A549 (cell line): ENCODE data around the gene UPK3A.

ENCODE experiments used
- CBX8 ChIP-seq: fragments of 200-600 bp; sonication (generic); IDR thresholded peaks from 2 replicates; pipeline ENCODE4 v1.6.1; 2016
- CEBPB ChIP-seq, 2 experiments: fragments of >200 bp in 1 of 2; sonication (Bioruptor Twin) in 1 of 2; formaldehyde crosslinking in 1 of 2; IDR thresholded peaks; 2 replicates each; pipeline ENCODE4 v1.6.1; 2012 to 2016
- CTCF ChIP-seq: fragments of >200 bp; sonication (Bioruptor Twin); formaldehyde crosslinking; IDR thresholded peaks from 3 replicates; pipeline ENCODE4 v1.5.1; 2016
- EP300 ChIP-seq, 2 experiments: fragments of >200 bp; sonication (Bioruptor Twin); formaldehyde crosslinking; IDR thresholded peaks; 2 replicates in 1 of 2; 3 replicates in 1 of 2; pipeline ENCODE4 v1.6.1; 2016 to 2017
- ESRRA ChIP-seq: fragments of 150-350 bp; IDR thresholded peaks from 2 replicates; pipeline ENCODE4 v1.6.1; 2014; ENCODE audit warnings: mild to moderate bottlenecking, low read length, borderline replicate concordance
- KDM1A ChIP-seq: fragments of 200-600 bp; sonication (generic); IDR thresholded peaks from 2 replicates; pipeline ENCODE4 v1.6.1; 2016; ENCODE audit warnings: low read depth, mild to moderate bottlenecking
- POLR2A ChIP-seq: IDR thresholded peaks from 2 replicates; pipeline ENCODE4 v1.6.1; 2012; ENCODE audit warnings: mild to moderate bottlenecking, low read length
- RARB ChIP-seq: fragments of 250-450 bp; sonication (Bioruptor Pico); IDR thresholded peaks from 2 replicates; pipeline ENCODE4 v1.8.0; 2021; ENCODE audit warnings: mild to moderate bottlenecking, moderate library complexity
- RCOR1 ChIP-seq: fragments of 150-350 bp; IDR thresholded peaks from 2 replicates; pipeline ENCODE4 v1.6.1; 2014; ENCODE audit warnings: antibody characterized with exemption, low read length, low read depth
- REST ChIP-seq: fragments of 200-600 bp; sonication (generic); IDR thresholded peaks from 2 replicates; pipeline ENCODE4 v1.6.1; 2016; ENCODE audit warnings: antibody characterized with exemption, mild to moderate bottlenecking, moderate library complexity
- RFX5 ChIP-seq: fragments of 450-650 bp; IDR thresholded peaks from 2 replicates; pipeline ENCODE4 v1.7.1; 2014; ENCODE audit warnings: antibody characterized with exemption, mild to moderate bottlenecking, moderate library complexity
- ZSCAN20 ChIP-seq: fragments of 250-450 bp; sonication (Bioruptor Pico); IDR thresholded peaks from 2 replicates; pipeline ENCODE4 v1.8.0; 2022; ENCODE audit warnings: mild to moderate bottlenecking, moderate library complexity
- TF ChIP-seq, protein P1 (sequence below): IDR thresholded peaks from 2 replicates; pipeline ENCODE4 v1.6.1; 2012
- TF ChIP-seq, protein P2 (sequence below): fragments of 150-350 bp; IDR thresholded peaks from 2 replicates; pipeline ENCODE4 v1.6.1; 2014; ENCODE audit warnings: low read depth, mild to moderate bottlenecking, low read length

DNA sequence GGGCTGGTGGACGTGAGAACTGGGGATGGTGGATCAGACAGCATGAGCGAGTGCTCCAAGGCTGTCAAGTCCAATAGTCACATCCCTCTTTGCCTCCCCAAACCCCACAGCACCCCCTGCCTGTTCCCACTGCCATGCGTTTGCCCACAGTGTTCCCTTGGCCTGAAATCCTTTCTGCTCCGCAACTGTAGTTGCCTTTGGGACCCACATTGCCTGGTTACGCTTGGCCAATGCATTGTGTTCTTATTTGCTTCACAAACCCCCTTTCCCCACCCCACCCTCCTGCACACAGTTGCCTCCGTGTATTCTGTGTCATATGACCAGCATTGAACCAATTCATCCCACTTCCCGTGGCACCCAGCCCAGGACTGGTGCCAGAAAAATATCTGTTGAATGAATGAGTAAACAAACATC is 42.0 kb upstream of the UPK3A start:
- TF ChIP-seq, protein P1, sequence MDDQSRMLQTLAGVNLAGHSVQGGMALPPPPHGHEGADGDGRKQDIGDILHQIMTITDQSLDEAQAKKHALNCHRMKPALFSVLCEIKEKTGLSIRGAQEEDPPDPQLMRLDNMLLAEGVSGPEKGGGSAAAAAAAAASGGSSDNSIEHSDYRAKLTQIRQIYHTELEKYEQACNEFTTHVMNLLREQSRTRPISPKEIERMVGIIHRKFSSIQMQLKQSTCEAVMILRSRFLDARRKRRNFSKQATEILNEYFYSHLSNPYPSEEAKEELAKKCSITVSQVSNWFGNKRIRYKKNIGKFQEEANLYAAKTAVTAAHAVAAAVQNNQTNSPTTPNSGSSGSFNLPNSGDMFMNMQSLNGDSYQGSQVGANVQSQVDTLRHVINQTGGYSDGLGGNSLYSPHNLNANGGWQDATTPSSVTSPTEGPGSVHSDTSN = no peak
- no peak for TF ChIP-seq EP300 (IDR thresholded peaks at IDR 0.05)
- no peak for TF ChIP-seq CTCF
- no peak for TF ChIP-seq CBX8
- TF ChIP-seq, protein P2, sequence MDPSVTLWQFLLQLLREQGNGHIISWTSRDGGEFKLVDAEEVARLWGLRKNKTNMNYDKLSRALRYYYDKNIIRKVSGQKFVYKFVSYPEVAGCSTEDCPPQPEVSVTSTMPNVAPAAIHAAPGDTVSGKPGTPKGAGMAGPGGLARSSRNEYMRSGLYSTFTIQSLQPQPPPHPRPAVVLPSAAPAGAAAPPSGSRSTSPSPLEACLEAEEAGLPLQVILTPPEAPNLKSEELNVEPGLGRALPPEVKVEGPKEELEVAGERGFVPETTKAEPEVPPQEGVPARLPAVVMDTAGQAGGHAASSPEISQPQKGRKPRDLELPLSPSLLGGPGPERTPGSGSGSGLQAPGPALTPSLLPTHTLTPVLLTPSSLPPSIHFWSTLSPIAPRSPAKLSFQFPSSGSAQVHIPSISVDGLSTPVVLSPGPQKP = no peak
- TF ChIP-seq POLR2A = no peak
- TF ChIP-seq REST = no peak
- no peak for TF ChIP-seq RARB (CRISPR knock-in tag)
- TF ChIP-seq ESRRA = no peak
- TF ChIP-seq ZSCAN20 = no peak
- no peak for TF ChIP-seq KDM1A
- no peak for TF ChIP-seq CEBPB (IDR thresholded peaks at IDR 0.05)
- no peak for TF ChIP-seq RCOR1
- no peak for TF ChIP-seq RFX5
